Stimulated activated CD4-positive, alpha-beta T cell treated with anti-CD3 and anti-CD28 coated beads, Interleukin-2, amount 100 ng/mL, for 24 hours (primary cell): Measurements from ENCODE around the gene AATF.

Source experiments
- DNase-seq, 2 donors: peaks; one replicate each; pipeline ENCODE4 v3.0.0-alpha.2; 2020

The AATF gene

GRCh38 chr17:37086948-37087347, 138.2 kb downstream of the AATF start:
- no peak for DNase-seq

- DNase-seq: no peak
Measured at GRCh38 chr17:37087683-37088082, 138.9 kb downstream of the AATF start.

- DNase-seq: no peak
Measured at GRCh38 chr17:37088459-37088858, 139.7 kb downstream of the AATF start.

- no peak for DNase-seq
Measured at GRCh38 chr17:37088913-37089312, 140.2 kb downstream of the AATF start.

- DNase-seq: peak; percentile 14 to 22
Measured at GRCh38 chr17:37089956-37090355, 141.2 kb downstream of the AATF start.

GRCh38 chr17:37090941-37091340, 142.2 kb downstream of the AATF start:
- DNase-seq: no peak

GRCh38 chr17:37092071-37092470, 143.3 kb downstream of the AATF start:
- no peak for DNase-seq

GRCh38 chr17:37092701-37093100, 143.9 kb downstream of the AATF start:
- no peak for DNase-seq

GRCh38 chr17:37094391-37094790, 145.6 kb downstream of the AATF start:
- DNase-seq: no peak

- DNase-seq: no peak
Measured at GRCh38 chr17:37096071-37096470, 147.3 kb downstream of the AATF start.

GRCh38 chr17:37097154-37097553, 148.4 kb downstream of the AATF start:
- DNase-seq: no peak

GRCh38 chr17:37098152-37098551, 149.4 kb downstream of the AATF start:
- DNase-seq: no peak

- DNase-seq: no peak
Measured at GRCh38 chr17:37098910-37099664, 150.3 kb downstream of the AATF start.

- no peak for DNase-seq
Measured at GRCh38 chr17:37100231-37100630, 151.5 kb downstream of the AATF start.

GRCh38 chr17:37101306-37101705, 152.6 kb downstream of the AATF start:
- DNase-seq: no peak

- DNase-seq: no peak
Measured at GRCh38 chr17:37103231-37103630, 154.5 kb downstream of the AATF start.

- no peak for DNase-seq
Measured at GRCh38 chr17:37106049-37106448, 157.3 kb downstream of the AATF start.
